Ovary (tissue), 9 donors: ENCODE data around the gene ZNF652. TPM values are rescaled to one million over a fixed set of nuclear protein-coding genes. Genes with fewer than 3 reads are reported as not detected.

Experiments
- DNase-seq, 5 donors: peaks; one replicate each; pipeline ENCODE4 v3.0.0-alpha.2; 2019 to 2020
- H3K27ac ChIP-seq, 2 donors: fragments of 200-600 bp; one replicate each; pipeline versions ENCODE4 v1.5.1 to v1.8.0; 2019 to 2022
- H3K27me3 ChIP-seq: fragments of 200-600 bp; one replicate; pipeline ENCODE4 v1.8.0; 2022
- H3K36me3 ChIP-seq: fragments of 200-600 bp; sonication (generic); one replicate; pipeline ENCODE4 v1.5.1; 2019
- H3K4me1 ChIP-seq: one replicate; pipeline ENCODE4 v1.8.1; 2013; ENCODE audit warnings: mild to moderate bottlenecking, moderate library complexity; ENCODE audit not compliant: insufficient read depth
- H3K4me3 ChIP-seq: fragments of 200-600 bp; sonication (generic); one replicate; pipeline ENCODE4 v1.5.1; 2017
- H3K9me3 ChIP-seq, 2 donors: fragments of 200-600 bp in 1 of 2; sonication (generic) in 1 of 2; one replicate each; pipeline versions ENCODE4 v1.5.1 to v1.8.1; 2013 to 2019; ENCODE audit warnings: mild to moderate bottlenecking in 1 of 2, moderate library complexity in 1 of 2
- CTCF ChIP-seq, 3 donors: fragments of 450-650 bp in 2 of 3; fragments of 200-600 bp in 1 of 3; IDR thresholded peaks; one replicate each; pipeline versions ENCODE4 v1.5.1 to v1.8.0; 2016 to 2022; ENCODE audit warnings: antibody characterized with exemption in 3 of 3, mild to moderate bottlenecking in 1 of 3
- EP300 ChIP-seq: sonication (generic); formaldehyde crosslinking; IDR thresholded peaks from one replicate; pipeline ENCODE4 v1.6.1; 2017; ENCODE audit warnings: antibody characterized with exemption
- POLR2A ChIP-seq: fragments of 450-650 bp; IDR thresholded peaks from one replicate; pipeline ENCODE4 v1.6.1; 2017; ENCODE audit warnings: antibody characterized with exemption, mild to moderate bottlenecking, moderate library complexity
- WGBS, 3 donors: extraction: QIAGEN DNeasy Blood & Tissue Kit in 1 of 3; methylation state at CpG; one replicate each; pipeline versions ENCODE4 v1.1.5 to v1.1.7; 2013 to 2017; 5-methylcytosine and 5-hydroxymethylcytosine counted together
- intact Hi-C, 4 donors: fragments of 100-400 bp; cut with DNase I; formaldehyde crosslinking; loops; one replicate each; pipeline versions ENCODE4 v1.11.0 to v1.15.1; 2022 to 2023
- polyA plus RNA-seq, 2 donors: library from polyadenylated mRNA; stranded (reverse); fragments of 200-250 nt in 1 of 2; fragments of 350-450 nt in 1 of 2; fragmentation: Illumina TruSeq in 1 of 2; extraction: RNeasy Lipid Tissue Mini Kit (QIAGEN cat#74804) in 1 of 2; gene quantifications; one replicate each; pipeline ENCODE4 v1.2.3, GENCODE V29; 2013 to 2014
- total RNA-seq, 7 donors: library from RNA; depleted of rRNA in 2 of 7; stranded (reverse); fragments of >200 nt in 2 of 7; fragmentation: NEBNext Ultra II Directional in 3 of 7; extraction: Animal tissue kit (Norgen Biotek cat#: 25700) in 3 of 7; gene quantifications; one replicate each; pipeline versions ENCODE4 v1.1.0 to v1.2.4, GENCODE V29; 2016 to 2023
- donor health status: DM: no; HTN: no; CAD: no; lungs with moderate emphysema.
- donor health status: DM: no; HTN: no; CAD: no.
- donor health status: Bipolar disorder and iron deficiency.
- donor health status: DM: yes; HTN: yes; CAD: no.
- donor health status: DM: no; HTN: no; CAD: no.
- donor health status: DM: yes; HTN: yes; CAD: no.

ZNF652 gene
- total and polyA plus RNA-seq, 9 donors, result 17.1 to 60.9 (median 48.8) TPM

GRCh38 chr17:49402706-49403105 is 40.7 kb upstream of the ZNF652 start:
- no peaks in the 10 kb centered on the region for H3K36me3 ChIP-seq

DNA sequence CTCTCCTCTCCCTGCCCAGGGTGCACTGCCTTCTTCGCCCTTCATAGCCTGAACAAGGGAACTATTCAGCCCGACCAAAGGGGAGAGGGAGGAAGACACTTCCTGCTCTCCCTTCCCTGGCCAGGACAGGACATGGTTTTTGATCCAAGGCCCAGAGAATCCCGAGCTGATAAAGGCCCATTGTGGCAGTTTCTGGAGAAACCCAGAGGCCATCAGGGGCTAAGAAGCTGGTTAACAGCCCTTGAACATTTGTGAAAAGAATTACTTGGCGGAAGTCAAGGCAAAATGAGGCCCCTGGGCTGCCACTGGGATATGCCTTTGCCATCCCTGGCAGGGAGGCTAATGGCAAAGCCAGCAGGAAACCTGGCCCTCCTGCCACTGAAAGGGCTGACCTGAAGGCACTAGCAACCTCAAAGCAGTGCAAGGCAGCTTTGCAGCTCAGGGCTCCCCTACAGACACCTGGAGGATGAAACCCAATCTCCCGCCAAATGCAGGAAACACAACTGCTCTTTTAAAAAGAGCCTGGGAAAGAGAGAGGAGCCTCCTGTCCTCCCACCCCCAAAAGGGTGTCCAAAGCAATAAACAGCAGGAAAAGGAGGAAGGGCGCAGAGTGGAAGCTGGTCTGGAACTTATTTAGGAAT is 40.0 kb upstream of the ZNF652 start:
- Histone ChIP-seq H3K4me3 (no peak overlapping the region), H3K27ac (no peak overlapping the region), H3K4me1 (no peaks in the 10 kb centered on the region), H3K27me3 (no peaks in the 10 kb centered on the region), H3K9me3 (no peaks in the 10 kb centered on the region), H3K36me3 (no peaks in the 10 kb centered on the region)
- 66 to 70% (median 67%) methylated on average over 6 of the region's 6 CpGs for WGBS, 3 donors
- intact Hi-C loops, result loop anchor here (10.0 kb wide), 2 partner anchors 93 to 153 kb away; partner anchors contain the start of gene NGFR (in 1 of the 4)
- TF ChIP-seq POLR2A, result no peak
- TF ChIP-seq CTCF (IDR thresholded peaks at IDR 0.05), result no peak
- no peak for TF ChIP-seq EP300
- no peak for DNase-seq

More at GRCh38 chr17:49402706-49403105, 40.7 kb upstream of the ZNF652 start:
- H3K27ac ChIP-seq, result no peak overlapping the region
- H3K4me3 ChIP-seq, result no peak overlapping the region
- DNase-seq, result no peak
- no peaks in the 10 kb centered on the region for H3K4me1 ChIP-seq
- no peaks in the 10 kb centered on the region for H3K9me3 ChIP-seq
- 48 to 53% (median 49%) methylated on average over 6 of the region's 6 CpGs for WGBS, 3 donors
- TF ChIP-seq CTCF (IDR thresholded peaks at IDR 0.05) (no peak), POLR2A (no peak), EP300 (no peak)
- H3K27me3 ChIP-seq, result no peaks in the 10 kb centered on the region
- intact Hi-C loops, result loop anchor here (10.0 kb wide), 2 partner anchors 92 to 152 kb away; partner anchors contain the start of gene NGFR (in 1 of the 4)

DNA sequence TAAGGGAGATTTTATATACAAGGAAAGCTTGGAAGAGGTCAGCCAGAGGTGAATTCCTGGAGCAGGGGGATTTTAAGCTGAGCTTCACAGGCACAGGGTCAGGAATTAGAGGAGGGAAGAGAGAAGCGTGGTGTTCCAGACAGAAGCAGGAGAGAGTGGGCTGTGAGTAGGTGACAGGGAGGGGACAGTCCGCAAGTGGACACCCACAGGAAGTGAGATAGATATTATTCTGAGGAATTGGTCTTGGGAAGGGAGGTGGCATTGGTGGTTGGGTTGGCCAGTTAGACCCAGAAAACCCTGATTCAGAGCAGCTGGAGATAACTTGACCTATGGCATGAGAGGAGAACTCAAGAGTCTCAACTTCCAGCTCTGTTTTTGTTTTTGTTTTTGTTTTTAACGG is 37.9 kb upstream of the ZNF652 start:
- TF ChIP-seq POLR2A, result no peak
- no peak for TF ChIP-seq EP300
- no peak for TF ChIP-seq CTCF (IDR thresholded peaks at IDR 0.05)
- H3K4me1 ChIP-seq, result no peaks in the 10 kb centered on the region
- H3K9me3 ChIP-seq, result no peaks in the 10 kb centered on the region
- WGBS, 3 donors, result 66 to 74% (median 72%) methylated on average over 3 of the region's 3 CpGs
- no peak for DNase-seq
- intact Hi-C loops, result loop anchor here (10.0 kb wide), 3 partner anchors 85 to 155 kb away; partner anchors contain the start of gene NGFR (in 1 of the 4)
- H3K27ac ChIP-seq, result no peak overlapping the region
- no peaks in the 10 kb centered on the region for H3K36me3 ChIP-seq
- no peaks in the 10 kb centered on the region for H3K27me3 ChIP-seq
- no peak overlapping the region for H3K4me3 ChIP-seq

DNA sequence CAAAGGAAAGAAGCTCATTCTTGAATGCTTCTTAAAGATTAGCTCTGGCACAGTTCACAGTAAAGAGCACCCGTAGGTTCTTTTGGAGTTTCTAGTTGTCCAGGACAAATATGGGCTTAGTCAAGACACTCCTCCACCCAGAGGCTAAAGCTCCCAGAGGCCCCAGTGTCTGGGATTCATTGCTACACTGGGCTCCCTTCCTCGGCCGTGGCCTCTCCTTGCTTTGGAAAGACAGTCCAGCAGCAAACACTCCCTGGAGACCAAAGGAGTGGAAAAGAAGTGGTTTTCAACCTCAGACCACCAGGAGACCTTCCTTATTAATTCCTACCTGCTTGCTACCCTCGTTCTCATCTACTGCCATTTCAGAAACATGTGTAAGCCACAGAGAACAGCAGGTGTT is 35.5 kb upstream of the ZNF652 start:
- TF ChIP-seq EP300, result no peak
- TF ChIP-seq POLR2A, result no peak
- Histone ChIP-seq H3K27ac (no peak overlapping the region), H3K36me3 (no peaks in the 10 kb centered on the region), H3K4me1 (no peaks in the 10 kb centered on the region), H3K9me3 (no peaks in the 10 kb centered on the region), H3K27me3 (no peaks in the 10 kb centered on the region), H3K4me3 (no peak overlapping the region)
- intact Hi-C loops, result loop anchor here in 1 of 4 donors (10.0 kb wide), 1 partner anchor 83 kb away; no protein-coding TSS in a partner anchor
- 21 to 32% (median 24%) methylated on average over 4 of the region's 4 CpGs for WGBS, 3 donors
- DNase-seq, result no peak
